Measurements from ENCODE around the gene KRTAP9-4. TPM values are rescaled to one million over a fixed set of nuclear protein-coding genes. Genes with fewer than 3 reads are reported as not detected.

Gene KRTAP9-4
- total RNA-seq, 1 donor from 2014 or later, result not detected

DNA sequence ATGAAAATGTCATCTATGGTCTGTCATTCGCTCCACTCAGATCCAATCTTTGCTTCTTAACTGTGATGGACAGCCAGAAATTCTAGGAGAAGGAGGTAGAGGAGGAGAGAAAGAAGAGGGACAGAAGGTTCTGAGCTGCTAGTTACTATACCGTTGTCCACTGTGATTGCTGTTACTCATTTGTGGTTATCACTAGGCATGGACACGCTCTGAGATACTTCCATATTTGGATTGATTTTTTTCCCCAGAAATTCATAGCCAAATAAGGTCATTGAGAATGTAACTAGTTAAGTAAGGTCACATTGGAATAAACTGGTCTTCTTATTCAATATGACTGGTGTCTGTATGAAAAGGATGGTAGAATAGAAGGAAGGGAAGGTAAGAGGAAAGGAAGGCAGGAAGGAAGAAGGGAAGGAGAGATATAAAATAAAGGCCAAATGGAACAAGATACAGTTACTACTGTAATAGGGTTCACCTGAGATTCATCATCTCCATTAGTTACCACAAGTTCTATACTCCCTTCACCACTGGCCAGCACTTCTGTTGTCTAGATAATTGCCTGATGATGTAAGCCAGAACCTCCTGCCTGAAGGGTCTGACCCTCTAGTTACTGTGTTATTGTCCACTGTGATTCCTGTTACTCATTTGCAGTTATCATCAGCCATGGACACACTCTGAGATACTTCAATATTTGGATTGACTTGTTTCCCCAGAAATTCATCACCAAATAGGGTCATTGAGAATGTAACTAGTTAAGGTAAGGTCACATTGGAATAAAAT is 28.9 kb downstream of the KRTAP9-4 start:
- no peaks in the 10 kb centered on the region for H3K36me3 ChIP-seq
- no peak overlapping the region for H3K27ac ChIP-seq
- intact Hi-C loops (cut with DNase I), result no loop called here
- no peaks in the 10 kb centered on the region for H3K27me3 ChIP-seq
- no peaks in the 10 kb centered on the region for H3K4me1 ChIP-seq
- no peaks in the 10 kb centered on the region for H3K9me3 ChIP-seq
- TF ChIP-seq, protein P1, sequence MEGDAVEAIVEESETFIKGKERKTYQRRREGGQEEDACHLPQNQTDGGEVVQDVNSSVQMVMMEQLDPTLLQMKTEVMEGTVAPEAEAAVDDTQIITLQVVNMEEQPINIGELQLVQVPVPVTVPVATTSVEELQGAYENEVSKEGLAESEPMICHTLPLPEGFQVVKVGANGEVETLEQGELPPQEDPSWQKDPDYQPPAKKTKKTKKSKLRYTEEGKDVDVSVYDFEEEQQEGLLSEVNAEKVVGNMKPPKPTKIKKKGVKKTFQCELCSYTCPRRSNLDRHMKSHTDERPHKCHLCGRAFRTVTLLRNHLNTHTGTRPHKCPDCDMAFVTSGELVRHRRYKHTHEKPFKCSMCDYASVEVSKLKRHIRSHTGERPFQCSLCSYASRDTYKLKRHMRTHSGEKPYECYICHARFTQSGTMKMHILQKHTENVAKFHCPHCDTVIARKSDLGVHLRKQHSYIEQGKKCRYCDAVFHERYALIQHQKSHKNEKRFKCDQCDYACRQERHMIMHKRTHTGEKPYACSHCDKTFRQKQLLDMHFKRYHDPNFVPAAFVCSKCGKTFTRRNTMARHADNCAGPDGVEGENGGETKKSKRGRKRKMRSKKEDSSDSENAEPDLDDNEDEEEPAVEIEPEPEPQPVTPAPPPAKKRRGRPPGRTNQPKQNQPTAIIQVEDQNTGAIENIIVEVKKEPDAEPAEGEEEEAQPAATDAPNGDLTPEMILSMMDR (IDR thresholded peaks at IDR 0.05), result no peak
- TF ChIP-seq POLR2A (IDR thresholded peaks at IDR 0.05) (no peak), POLR2AphosphoS5 (IDR thresholded peaks at IDR 0.05; ENCODE audit: insufficient read depth in 1 of 2, low read depth in 1 of 2) (no peak)
- DNase-seq (ENCODE audit: extremely low spot score in 2 of 2), result no peak
- no peak overlapping the region for H3K4me3 ChIP-seq

DNA sequence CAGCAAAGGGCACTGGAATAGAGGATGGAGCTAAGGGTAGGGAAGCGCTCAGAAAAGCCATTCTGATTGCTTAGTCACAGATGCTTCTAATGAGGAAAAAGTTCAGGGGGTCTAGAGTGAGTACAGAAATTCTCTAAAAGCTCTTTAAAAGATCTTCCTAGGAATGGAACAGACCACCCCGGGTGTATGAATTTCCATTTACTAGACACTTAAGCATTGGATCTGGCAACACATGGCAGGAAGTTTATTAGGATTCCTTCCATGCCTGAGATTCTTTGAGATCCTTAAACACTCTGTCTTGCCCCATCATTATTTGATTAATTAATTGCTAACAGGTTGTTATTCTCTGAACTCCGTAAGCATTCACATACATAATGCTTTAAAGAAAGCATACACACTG is 34.6 kb downstream of the KRTAP9-4 start:
- no peak for DNase-seq (ENCODE audit: extremely low spot score in 2 of 2)
- intact Hi-C loops (cut with DNase I), result no loop called here
- H3K4me1 ChIP-seq, result no peaks in the 10 kb centered on the region
- H3K27ac ChIP-seq, result no peak overlapping the region
- no peaks in the 10 kb centered on the region for H3K36me3 ChIP-seq
- H3K9me3 ChIP-seq, result no peaks in the 10 kb centered on the region
- TF ChIP-seq POLR2A (IDR thresholded peaks at IDR 0.05) (no peak), POLR2AphosphoS5 (IDR thresholded peaks at IDR 0.05; ENCODE audit: insufficient read depth in 1 of 2, low read depth in 1 of 2) (no peak)
- TF ChIP-seq, protein P1 (IDR thresholded peaks at IDR 0.05), result no peak
- no peaks in the 10 kb centered on the region for H3K27me3 ChIP-seq
- H3K4me3 ChIP-seq, result no peak overlapping the region

DNA sequence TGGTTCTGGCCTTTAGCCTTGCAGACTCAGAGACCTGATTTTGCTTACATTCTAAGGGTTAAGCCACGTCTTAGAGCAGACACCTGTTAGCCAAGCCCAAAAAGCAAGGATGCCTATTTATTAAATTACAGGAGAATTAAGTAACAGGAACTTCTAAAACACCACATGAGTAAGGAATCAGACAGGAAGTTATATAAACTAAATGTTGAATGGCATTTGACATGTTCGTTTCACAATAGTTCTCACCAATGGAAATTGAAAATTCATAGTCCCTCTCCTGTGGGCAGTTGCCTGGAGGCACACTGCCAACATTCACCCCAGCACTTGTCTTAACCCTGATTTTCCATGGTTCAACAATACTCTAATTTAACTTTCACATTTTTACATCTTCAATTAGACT is 35.1 kb downstream of the KRTAP9-4 start:
- DNase-seq (ENCODE audit: extremely low spot score in 2 of 2), result no peak
- no peaks in the 10 kb centered on the region for H3K36me3 ChIP-seq
- no peak overlapping the region for H3K4me3 ChIP-seq
- no peaks in the 10 kb centered on the region for H3K4me1 ChIP-seq
- no peak overlapping the region for H3K27ac ChIP-seq
- intact Hi-C loops (cut with DNase I), result no loop called here
- H3K9me3 ChIP-seq, result no peaks in the 10 kb centered on the region
- H3K27me3 ChIP-seq, result no peaks in the 10 kb centered on the region
- TF ChIP-seq, protein P1 (IDR thresholded peaks at IDR 0.05), result no peak
- no peak for TF ChIP-seq POLR2A (IDR thresholded peaks at IDR 0.05)
- TF ChIP-seq POLR2AphosphoS5 (IDR thresholded peaks at IDR 0.05; ENCODE audit: insufficient read depth in 1 of 2, low read depth in 1 of 2), result no peak

DNA sequence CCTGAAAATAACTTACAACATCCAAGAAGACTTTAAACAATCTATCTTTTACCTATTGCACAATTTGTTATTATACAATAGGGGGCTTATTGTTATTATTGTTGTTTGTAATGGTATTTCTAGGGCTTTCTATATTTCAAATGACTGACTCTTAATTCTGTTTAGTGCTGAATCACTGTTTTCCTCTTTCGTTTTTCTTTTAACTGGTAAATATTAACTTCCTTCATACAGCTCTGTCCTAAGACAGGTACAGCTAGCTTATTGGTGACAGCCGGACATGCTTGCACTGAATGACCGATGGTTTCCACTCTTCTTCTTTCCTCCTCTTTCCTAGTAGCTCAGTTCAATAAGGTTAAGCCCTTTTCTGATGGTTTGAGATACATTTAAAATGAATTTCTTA is 37.6 kb downstream of the KRTAP9-4 start:
- Histone ChIP-seq H3K36me3 (no peaks in the 10 kb centered on the region), H3K9me3 (no peaks in the 10 kb centered on the region), H3K4me3 (no peak overlapping the region), H3K27me3 (no peaks in the 10 kb centered on the region), H3K27ac (no peak overlapping the region), H3K4me1 (no peaks in the 10 kb centered on the region)
- intact Hi-C loops (cut with DNase I), result no loop called here
- no peak for TF ChIP-seq POLR2AphosphoS5 (IDR thresholded peaks at IDR 0.05; ENCODE audit: insufficient read depth in 1 of 2, low read depth in 1 of 2)
- TF ChIP-seq, protein P1 (IDR thresholded peaks at IDR 0.05), result no peak
- TF ChIP-seq POLR2A (IDR thresholded peaks at IDR 0.05), result no peak
- no peak for DNase-seq (ENCODE audit: extremely low spot score in 2 of 2)

DNA sequence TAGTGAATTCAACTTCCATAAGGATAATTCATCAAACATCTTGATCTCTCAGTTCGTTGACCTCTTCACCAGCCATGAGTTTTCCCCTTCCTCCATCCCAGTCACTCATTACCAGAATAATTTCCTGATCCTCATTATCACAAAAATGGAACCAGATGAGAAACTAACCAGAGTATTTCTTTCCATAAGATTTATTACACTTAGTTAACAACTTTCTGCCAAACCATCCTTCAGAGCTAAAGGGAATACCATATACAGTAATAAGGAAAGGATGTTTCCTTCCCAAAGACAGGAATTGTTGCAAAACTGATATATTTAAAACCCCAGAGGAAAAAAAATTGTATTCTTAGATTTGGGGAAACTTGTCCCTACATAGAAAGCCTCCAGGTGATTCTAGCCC is 44.5 kb downstream of the KRTAP9-4 start:
- H3K36me3 ChIP-seq, result no peaks in the 10 kb centered on the region
- TF ChIP-seq POLR2AphosphoS5 (IDR thresholded peaks at IDR 0.05; ENCODE audit: insufficient read depth in 1 of 2, low read depth in 1 of 2), result no peak
- TF ChIP-seq, protein P1 (IDR thresholded peaks at IDR 0.05), result no peak
- no peak for TF ChIP-seq POLR2A (IDR thresholded peaks at IDR 0.05)
- H3K27me3 ChIP-seq, result no peaks in the 10 kb centered on the region
- H3K9me3 ChIP-seq, result no peaks in the 10 kb centered on the region
- intact Hi-C loops (cut with DNase I), result no loop called here
- H3K27ac ChIP-seq, result no peak overlapping the region
- DNase-seq (ENCODE audit: extremely low spot score in 2 of 2), result no peak
- H3K4me1 ChIP-seq, result no peaks in the 10 kb centered on the region
- no peak overlapping the region for H3K4me3 ChIP-seq
